Hematopoietic multipotent progenitor cell treated with erythropoietin and hydrocortisone succinate and interleukin-3 and kit ligand, for 15 days (in vitro differentiated cells): Measurements from ENCODE around the gene FAT2.

Source experiments
- DNase-seq: peaks from one replicate; pipeline ENCODE4 v3.0.0-alpha.2; 2015; ENCODE audit warnings: low spot score

Gene FAT2, protein sequence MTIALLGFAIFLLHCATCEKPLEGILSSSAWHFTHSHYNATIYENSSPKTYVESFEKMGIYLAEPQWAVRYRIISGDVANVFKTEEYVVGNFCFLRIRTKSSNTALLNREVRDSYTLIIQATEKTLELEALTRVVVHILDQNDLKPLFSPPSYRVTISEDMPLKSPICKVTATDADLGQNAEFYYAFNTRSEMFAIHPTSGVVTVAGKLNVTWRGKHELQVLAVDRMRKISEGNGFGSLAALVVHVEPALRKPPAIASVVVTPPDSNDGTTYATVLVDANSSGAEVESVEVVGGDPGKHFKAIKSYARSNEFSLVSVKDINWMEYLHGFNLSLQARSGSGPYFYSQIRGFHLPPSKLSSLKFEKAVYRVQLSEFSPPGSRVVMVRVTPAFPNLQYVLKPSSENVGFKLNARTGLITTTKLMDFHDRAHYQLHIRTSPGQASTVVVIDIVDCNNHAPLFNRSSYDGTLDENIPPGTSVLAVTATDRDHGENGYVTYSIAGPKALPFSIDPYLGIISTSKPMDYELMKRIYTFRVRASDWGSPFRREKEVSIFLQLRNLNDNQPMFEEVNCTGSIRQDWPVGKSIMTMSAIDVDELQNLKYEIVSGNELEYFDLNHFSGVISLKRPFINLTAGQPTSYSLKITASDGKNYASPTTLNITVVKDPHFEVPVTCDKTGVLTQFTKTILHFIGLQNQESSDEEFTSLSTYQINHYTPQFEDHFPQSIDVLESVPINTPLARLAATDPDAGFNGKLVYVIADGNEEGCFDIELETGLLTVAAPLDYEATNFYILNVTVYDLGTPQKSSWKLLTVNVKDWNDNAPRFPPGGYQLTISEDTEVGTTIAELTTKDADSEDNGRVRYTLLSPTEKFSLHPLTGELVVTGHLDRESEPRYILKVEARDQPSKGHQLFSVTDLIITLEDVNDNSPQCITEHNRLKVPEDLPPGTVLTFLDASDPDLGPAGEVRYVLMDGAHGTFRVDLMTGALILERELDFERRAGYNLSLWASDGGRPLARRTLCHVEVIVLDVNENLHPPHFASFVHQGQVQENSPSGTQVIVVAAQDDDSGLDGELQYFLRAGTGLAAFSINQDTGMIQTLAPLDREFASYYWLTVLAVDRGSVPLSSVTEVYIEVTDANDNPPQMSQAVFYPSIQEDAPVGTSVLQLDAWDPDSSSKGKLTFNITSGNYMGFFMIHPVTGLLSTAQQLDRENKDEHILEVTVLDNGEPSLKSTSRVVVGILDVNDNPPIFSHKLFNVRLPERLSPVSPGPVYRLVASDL (N-terminal part only)

DNA sequence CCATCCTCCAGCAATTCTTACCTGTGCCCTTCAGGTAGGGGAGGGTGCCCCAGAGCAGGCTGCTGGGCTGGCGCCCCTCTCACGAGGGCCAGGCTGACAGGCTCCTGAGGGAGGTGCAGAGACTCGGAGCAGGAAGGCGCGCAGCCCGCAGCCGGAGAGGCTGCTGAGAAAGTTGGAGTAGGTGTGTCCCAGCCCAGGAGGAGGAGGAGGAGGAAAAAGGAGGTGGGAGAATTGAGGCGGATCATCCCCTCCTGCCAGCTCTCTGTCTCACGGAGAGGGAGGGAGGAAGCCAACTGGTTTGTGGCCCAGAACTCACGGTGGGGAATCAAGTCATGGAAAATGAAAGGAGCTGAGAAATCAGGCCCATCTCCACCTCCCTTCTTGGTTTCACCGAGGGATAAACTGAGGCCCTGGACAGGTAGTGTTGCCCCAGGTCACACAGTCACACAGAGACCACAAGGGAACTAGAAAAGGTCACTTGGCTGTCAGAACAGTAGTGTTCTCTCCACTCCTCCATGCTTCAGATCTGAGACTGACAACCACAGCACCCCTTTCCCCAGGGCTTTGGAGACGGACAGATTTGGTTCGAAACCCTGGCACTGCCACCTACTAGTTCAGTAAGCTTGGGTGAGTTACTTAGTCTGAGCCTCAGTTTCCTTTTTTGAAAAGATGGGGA is at the start of gene FAT2:
Gene FAT2, minus strand, starts transcription at position 188 of the 676 bp plus-strand sequence. CDS start 22,400 bp downstream, outside the sequence.
- DNase-seq = no peak

DNA sequence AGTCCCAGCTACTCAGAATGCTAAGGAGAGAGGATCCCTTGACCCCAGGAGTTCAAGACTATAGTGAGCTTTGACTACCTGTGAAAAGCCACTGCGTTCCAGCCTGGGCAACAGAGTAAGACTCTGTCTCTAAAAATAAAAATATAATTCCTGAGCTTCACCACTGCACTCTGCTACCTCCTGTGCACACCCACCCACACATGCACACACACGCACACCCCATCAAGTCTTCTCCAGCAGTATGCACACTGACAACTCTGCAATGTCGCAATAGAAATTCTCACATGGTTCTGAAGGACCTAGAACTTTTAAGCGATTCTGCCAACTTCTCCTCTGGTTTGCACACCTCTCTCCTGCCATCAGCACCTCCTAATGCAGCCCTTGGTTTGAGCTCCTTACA is 47.5 kb upstream of the FAT2 start:
- no peak for DNase-seq

DNA sequence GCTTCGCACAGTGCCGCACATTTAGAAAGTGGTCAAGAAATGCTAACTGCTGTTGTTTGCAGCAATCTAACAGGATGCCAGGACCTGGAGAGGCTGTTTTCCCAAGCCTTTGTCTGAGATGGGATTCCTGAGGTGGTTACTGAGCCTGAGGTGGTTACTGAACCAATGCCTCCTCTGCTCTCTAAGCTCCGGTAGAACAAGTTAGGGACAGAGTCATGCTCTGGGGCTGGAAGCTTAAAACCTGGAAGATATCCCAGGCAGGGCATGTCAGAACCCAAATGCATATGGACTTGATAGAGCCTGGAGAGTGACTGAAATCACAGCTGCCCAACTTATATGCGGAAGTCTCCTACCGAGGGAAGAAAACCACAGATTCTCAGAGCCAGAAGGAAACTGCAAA is 46.5 kb upstream of the FAT2 start:
- no peak for DNase-seq

DNA sequence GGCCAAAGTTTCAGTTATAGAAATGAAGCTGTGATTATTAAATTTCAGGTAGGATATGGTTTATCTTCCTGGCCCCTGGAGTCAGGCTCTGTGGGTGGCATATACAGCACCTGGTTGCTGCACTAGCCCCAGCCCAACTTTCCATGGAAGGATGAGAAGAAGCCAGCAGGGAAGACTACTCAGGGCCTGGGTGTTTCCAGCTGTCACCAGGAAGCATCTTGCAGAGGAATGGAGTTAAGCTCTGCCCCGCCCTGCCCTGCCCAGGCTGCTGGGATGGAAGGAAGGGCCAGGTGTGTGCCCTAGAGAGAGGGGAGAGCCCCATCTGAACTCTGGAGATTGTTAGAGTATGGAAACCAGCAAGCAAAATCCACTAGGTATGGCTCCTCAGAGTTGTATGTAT is 42.8 kb upstream of the FAT2 start:
- no peak for DNase-seq

DNA sequence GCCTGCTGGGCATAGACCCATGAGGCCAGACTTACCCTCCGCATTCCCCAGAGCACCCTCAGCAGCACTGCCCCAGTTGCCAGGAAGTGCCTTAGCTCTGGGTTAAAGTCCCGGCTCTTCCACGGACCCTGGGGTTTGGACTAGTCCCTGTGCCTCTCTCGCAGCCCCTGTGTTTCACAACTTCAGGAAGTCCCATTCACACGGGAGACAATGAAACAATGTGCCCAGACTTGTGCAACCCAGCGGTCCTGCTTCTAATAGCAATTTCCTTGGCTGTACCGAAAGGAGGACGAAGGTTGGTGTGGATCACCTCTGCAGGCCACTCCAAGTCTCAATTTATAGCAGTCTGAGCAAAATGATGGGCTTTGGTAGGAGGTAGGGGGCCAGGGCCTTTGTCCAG is 41.8 kb upstream of the FAT2 start:
- DNase-seq = no peak

DNA sequence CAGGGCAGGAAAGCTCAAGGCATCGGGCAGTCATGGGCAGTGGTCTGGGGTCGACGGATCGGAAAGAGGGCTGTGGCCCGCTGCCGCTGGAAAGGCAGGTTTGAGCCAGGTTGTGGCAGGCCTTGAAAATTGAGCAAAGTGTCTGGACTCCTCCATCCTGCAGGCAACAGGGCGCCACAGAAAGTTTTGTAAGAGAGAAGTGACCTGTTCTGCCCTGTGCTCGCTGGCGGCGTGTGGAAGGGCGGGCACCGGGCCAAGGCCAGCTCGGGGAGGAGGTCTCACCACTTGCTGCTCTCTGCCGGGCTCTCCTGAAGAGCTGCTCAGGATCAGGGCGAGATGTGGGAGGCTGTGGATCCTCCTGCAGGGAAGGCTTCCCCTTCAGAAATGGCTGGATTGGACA is 41.4 kb upstream of the FAT2 start:
- no peak for DNase-seq

DNA sequence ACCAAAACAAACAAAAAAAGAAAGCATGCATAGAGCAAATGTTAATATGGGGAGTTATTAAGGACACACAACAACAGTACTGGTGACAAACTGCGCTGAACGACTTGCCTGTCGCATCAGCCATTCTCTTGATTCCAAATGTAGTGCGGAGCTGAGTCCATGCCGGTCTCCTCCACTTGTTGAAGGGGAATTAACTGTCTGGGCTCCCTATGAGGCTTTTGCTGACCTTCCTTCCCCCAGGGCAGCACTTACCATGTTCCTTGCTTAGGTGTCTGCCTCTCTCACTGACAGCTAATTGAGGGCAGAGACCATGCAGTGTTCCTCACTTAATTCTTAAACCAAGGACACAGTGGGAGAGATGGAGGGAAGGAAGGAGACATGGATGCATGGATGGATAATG is 40.8 kb upstream of the FAT2 start:
- no peak for DNase-seq

DNA sequence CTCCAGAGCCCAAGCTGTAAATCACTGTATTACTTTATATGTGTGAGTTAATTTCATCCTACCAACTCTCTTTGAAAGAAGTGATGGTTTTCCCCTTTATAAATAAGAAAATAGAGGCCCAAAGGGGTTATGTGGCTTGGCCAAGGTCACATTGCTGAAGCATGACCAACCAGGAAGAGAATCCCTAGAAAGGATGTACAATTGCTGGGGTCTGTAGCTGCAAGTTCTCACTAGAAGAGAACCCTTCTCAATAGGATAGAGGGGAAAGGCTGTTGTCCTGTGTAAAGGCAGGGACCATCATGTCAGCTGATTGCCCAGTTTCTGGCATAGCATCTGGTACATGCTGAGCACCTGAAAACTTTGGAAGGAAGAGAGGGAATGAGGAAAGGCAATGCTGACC is 39.0 kb upstream of the FAT2 start:
- DNase-seq = no peak

DNA sequence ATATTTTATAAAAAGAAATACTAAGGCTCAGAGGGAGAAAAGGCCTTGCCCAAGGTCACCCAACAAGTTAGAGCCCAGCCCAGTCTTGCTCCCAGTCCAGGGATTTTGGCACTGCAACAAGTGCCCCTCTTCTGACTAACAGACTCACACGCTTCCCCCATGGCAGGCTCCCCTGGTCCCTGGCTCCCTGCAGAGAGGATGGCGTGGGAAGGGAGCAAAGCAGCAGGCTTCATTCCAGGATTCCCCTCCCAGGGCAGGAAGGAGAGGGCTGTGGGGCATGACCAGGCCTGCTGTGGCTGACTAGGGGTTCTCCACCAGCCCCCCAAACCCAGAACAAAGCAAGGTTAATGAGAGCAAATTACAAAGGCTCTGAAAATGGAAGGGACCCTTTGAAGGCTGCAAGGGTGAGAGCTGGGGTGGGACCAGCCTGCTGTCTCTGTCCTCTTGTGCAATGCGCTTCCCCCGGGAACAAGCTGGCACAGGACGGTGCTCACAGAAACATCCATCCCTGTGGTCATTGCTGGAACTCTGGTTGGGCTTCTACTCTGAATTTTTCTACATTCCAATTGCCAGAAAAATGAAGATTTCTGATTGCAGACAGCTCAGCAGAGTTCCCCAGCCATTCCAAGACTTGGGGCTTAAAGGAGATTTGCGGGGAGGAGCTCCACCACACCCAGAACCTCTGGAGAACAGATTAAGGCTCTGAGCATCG is 37.1 kb upstream of the FAT2 start:
- no peak for DNase-seq

DNA sequence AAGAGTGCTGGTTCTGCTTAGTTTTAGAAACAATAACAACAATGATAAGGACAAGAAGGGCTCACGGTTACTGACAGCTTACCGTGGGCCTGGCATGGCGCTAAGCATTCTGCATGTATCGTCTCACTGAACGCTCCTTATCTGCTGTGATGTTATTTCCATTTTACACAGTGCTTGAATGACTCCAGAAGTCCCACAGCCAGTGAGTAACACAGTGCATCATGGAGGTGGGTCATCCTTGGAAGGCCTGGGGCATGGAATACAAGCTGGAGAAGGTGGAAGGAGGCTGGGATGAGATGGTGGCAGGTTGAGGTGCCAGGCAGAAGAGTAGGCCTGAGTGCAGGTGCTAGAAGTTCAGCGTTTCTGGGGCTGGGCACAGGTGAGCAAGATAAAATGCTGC is 36.5 kb upstream of the FAT2 start:
- DNase-seq = no peak

DNA sequence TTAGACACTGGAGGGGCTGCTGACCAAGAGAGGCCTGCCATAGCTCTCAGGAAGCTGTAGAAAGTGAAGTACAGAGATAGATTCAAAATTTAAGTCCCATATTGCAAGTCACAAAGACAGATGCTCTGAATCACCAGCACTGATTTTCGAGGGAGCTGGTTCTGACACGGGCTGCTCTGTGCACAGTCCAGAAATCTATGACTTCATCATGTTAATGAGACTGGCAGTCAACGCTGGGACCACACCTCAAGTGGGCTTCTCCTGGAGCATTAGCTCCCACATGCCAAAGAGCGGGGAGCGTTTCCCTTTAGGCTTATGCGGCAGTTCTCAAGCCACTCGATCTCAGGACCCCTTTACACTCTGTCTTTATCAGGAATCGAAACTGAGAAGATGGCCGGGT is 34.2 kb upstream of the FAT2 start:
- DNase-seq = no peak

DNA sequence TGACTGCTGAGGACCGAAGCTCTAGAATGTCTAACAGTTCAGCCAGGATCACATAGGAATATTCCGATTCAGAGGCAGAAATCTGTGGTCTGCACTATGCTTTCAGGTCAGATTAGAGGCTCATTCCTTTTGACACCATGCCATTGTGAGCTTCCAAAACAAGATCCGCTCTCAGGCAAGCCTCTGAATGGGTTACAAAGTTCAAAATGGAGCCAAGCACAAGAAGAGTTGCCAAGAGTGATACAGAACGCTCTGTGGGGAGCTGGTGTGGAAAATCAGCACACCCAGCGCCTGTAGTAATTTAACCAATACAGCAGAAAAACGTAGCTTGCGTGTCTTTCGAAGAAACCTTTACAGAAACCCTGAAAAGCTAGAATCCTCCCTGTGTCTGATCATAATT is 33.3 kb upstream of the FAT2 start:
- DNase-seq = no peak

DNA sequence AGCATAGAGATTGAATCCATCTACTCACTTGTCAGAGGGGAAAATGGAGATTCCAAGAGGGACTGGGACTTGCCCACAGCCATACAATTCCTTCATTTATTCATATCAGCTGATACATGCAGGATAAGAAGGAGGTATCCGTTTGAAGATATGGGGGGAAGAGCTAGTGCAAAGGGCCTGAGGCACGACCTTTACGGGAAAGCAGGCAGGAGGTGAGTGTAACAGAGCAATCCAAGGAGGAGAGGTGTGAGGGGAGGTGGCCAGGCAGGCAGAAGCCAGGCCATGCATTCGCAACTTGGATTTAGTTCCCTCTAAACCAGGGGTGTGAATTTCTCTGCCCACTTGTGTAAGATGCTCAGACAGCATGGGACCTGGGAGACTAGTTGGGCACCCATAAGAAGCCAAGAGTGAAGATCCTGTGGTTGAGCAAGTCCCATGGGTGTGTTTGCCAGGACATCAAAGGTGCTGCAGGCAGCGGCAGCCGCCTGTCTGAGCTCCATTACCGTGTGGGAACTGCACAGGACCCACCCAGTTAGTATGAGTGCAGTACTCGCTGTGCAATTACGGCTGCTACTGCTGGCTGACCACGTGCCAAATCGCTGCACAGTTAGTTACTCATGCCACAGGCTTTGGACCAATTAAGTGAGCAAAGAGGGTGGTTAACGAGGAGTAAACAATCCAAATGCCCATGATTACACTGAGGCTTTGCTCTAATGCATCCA is 31.4 kb upstream of the FAT2 start:
- DNase-seq = no peak

DNA sequence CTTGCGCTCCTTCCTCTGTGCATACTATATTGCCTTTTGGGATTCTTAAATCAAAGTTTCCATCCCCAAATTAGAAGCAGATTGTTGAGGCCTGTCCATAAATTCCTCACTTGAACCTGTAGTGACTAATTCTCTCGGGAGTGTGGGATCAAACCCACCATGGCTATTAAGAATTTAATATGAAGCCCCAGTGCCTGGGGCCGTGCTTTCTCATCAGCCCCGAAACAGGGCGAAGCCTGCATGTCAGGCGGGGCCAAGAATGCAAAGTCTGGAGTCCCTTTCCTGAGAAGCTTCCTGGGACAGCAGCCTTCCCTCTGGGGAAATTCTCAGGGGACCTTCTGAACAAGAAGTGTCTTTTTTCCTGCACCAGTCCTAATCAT is 29.3 kb upstream of the FAT2 start:
- no peak for DNase-seq

DNA sequence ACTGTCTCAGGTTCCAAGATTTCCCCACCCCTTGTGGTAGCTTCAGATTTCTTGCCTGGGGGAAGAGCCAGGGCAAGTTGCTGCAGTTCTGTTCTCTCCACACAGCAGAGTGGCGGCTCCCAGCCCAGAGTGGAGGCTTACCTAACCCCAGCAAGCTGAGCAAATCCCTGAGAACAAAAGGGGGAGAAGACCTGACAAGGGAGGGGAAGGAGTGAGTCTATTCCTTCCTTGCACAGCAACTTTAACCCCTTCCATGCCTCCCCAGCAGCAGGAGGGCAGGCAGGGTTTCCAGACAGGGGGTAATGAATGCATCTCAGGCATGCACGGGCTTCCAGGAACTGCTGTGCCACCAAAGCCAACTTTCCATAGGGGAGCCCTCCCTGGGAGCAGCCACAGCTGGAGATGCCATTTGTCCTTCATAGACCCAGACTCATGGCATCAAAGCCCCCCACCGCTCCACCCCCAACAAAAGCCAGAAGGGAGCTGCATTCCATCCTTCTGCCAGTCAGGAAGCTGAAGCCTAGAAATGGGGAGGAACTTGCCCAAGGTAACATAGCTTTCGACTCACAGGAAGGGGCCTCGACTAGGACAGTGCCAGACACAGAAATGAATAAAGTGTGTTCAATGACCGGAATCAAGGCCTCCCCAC is 28.8 kb upstream of the FAT2 start:
- no peak for DNase-seq

DNA sequence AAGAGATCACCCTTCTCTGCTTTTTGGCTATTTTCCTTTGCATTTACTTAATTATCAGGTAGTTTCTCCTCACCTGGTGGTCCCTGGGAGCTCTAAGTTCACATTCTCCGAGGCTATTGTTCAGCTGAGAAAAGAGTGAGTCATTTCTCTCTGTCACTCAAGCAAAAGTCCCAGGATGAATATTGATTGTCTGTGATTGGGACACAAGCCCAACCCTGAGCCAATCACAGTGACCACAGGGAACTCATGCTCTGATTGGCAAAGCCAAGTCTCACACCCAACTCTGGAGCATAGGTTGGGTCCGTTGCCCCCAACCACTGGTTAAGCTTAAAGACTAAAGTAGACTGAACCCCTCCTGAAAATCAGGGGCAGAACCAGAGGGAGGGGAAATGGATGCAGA is 27.8 kb upstream of the FAT2 start:
- no peak for DNase-seq

DNA sequence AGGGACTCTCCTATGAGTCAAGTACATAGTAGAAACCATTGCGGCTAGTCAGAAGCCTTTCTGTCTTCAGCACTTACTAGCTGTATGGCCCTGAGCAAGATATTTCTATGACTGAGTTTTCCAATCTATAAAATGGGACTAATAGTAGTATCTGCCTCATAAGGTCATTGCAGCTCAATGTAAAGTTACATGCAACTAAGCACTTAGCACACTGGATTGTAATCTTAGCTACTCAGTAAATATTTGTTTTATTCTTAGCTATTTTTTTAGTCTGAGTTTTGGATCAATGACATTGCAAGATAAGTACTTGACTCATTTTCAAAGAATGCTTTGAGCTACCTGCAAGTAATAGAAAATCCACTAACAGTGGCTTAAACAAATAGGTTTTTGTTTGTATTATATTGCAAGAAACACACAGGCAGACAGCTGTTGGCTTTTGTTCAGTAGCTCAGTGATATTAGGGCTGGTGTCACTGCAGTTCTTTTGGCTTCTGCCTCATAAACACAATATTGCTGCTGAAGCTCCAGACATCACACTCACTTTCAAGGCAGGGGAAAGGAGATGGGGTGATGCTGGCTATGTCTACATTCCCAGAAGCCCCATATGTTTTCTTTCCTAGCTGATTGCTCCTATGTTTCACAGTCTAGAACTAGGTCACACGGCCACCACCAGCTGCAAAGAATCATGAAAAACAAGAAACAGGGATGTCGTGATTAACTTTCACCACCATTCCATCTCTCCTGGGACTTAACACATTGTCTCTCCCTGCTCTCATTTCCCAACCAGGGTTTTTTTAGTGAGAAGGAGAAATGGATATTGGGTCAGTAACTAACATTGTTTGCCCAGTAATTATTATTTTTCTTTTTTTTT is 26.9 kb upstream of the FAT2 start:
- no peak for DNase-seq

DNA sequence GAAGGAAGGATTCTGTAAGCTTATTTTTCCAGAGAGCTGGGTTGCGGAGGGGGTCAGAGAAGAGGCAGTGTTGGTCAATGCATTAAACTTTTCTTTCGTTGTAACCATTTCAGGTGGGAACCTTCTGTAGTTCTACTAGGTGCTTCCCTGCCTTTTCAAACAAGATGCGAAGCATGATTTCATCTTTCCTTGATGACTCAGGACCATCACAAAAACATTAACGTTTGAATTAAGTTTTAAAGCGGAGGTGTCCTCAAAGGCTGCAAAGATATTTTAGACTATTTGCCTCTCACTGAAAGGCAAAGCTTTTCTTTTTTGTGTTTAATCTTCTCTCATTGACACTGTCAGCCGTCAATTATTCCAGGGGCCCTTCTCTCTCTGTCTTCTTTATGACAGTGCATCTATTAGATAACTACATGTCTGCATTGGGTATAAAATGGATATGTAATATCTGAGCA is 26.3 kb upstream of the FAT2 start:
- no peak for DNase-seq

DNA sequence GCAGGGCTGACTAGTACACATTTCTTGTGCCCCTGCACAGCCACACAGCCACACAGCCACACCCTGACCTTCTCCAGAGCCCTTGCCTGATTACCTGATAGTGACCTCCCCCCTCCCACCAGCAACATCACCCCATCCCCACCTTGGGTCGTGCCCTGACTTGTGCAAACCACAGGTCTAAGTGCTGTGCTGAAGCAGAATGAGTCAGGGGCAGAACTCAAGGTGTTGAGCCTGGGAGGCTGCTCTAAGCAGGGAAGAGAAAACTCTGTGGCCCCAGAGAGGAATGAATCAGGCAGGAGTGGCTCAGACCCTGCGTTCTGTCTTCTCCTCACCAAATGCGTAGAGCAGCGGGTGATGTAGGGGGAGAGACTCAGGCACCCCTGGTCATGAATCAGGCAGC is 24.3 kb upstream of the FAT2 start:
- DNase-seq = no peak
